SK-N-SH (cell line): ENCODE results near the gene SMAGP.

ENCODE experiments used
- EP300 ChIP-seq, 2 experiments: IDR thresholded peaks; 2 replicates each; pipeline versions ENCODE4 v1.4.0 to v1.6.1; 2012; ENCODE audit warnings: borderline replicate concordance in 1 of 2, low read depth in 1 of 2, low read length in 1 of 2
- FOSL2 ChIP-seq: IDR thresholded peaks from 2 replicates; pipeline ENCODE4 v1.4.0; 2012; ENCODE audit warnings: low read depth, mild to moderate bottlenecking, moderate library complexity, borderline replicate concordance
- JUND ChIP-seq: IDR thresholded peaks from 2 replicates; pipeline ENCODE4 v1.4.0; 2012
- MXI1 ChIP-seq: IDR thresholded peaks from 2 replicates; pipeline ENCODE4 v1.6.1; 2012; ENCODE audit warnings: mild to moderate bottlenecking, low read depth, low read length, improper control_type of control experiment
- POLR2AphosphoS5 ChIP-seq: IDR thresholded peaks from 2 replicates; pipeline ENCODE4 v1.6.1; 2012; ENCODE audit warnings: low read depth, low read length
- RAD21 ChIP-seq: IDR thresholded peaks from 2 replicates; pipeline ENCODE4 v1.6.1; 2012; ENCODE audit warnings: mild to moderate bottlenecking, low read length
- SIN3A ChIP-seq: IDR thresholded peaks from 2 replicates; pipeline ENCODE4 v1.6.1; 2012; ENCODE audit warnings: low read depth, mild to moderate bottlenecking, low read length, moderate library complexity, borderline replicate concordance
- YY1 ChIP-seq: IDR thresholded peaks from 2 replicates; pipeline ENCODE4 v1.4.0; 2012; ENCODE audit warnings: low read depth, mild to moderate bottlenecking
- TF ChIP-seq, protein P1 (sequence below): fragments of 200-600 bp; sonication (generic); IDR thresholded peaks from 2 replicates; pipeline ENCODE4 v1.6.1; 2017; ENCODE audit warnings: antibody characterized with exemption, mild to moderate bottlenecking, moderate library complexity
- TF ChIP-seq, protein P2 (sequence below): IDR thresholded peaks from 2 replicates; pipeline ENCODE4 v1.4.0; 2012; ENCODE audit warnings: low read depth
- TF ChIP-seq, protein P3 (sequence below): IDR thresholded peaks from 2 replicates; pipeline ENCODE4 v1.4.0; 2012; ENCODE audit warnings: low read depth, borderline replicate concordance
- TF ChIP-seq, protein P4 (sequence below): IDR thresholded peaks from 2 replicates; pipeline ENCODE4 v1.6.1; 2012; ENCODE audit warnings: mild to moderate bottlenecking, low read depth, low read length, moderate library complexity

DNA sequence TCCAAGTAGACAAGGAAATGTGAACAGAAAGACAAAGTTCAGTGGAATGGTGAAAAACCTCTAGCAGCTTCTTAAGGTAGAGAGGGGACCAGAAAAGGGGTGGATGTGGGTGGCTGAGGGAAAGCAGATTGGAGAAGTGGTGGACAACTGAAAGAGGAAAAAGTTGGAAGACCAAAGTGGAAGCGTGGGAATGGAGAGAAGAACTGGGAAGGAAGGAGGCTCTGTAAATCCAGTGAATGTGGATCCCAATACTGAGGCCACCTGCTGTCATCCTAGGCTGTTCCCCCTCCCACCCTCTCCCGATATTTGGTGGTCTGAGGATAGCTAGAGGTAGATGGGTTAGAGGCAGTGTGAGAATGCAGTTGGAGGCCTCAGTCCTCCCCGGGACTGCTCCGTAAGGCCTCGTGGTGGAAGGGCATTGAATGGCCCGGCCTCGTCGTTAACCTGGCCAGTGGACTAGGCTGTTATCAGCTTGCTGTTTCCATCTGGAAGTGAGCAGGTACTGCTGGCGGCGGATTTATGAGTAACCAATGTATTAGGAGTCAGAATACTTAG lies 51.5 kb downstream of the SMAGP start:
- TF ChIP-seq, protein P1, sequence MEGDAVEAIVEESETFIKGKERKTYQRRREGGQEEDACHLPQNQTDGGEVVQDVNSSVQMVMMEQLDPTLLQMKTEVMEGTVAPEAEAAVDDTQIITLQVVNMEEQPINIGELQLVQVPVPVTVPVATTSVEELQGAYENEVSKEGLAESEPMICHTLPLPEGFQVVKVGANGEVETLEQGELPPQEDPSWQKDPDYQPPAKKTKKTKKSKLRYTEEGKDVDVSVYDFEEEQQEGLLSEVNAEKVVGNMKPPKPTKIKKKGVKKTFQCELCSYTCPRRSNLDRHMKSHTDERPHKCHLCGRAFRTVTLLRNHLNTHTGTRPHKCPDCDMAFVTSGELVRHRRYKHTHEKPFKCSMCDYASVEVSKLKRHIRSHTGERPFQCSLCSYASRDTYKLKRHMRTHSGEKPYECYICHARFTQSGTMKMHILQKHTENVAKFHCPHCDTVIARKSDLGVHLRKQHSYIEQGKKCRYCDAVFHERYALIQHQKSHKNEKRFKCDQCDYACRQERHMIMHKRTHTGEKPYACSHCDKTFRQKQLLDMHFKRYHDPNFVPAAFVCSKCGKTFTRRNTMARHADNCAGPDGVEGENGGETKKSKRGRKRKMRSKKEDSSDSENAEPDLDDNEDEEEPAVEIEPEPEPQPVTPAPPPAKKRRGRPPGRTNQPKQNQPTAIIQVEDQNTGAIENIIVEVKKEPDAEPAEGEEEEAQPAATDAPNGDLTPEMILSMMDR: no peak
- TF ChIP-seq FOSL2 (no peak), JUND (no peak), MXI1 (no peak), EP300 (IDR thresholded peaks at IDR 0.05; ENCODE audit: borderline replicate concordance in 1 of 2, low read depth in 1 of 2, low read length in 1 of 2) (no peak), SIN3A (no peak), POLR2AphosphoS5 (no peak), YY1 (no peak), RAD21 (no peak)
- TF ChIP-seq, protein P2, sequence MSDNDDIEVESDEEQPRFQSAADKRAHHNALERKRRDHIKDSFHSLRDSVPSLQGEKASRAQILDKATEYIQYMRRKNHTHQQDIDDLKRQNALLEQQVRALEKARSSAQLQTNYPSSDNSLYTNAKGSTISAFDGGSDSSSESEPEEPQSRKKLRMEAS: no peak
- TF ChIP-seq, protein P3, sequence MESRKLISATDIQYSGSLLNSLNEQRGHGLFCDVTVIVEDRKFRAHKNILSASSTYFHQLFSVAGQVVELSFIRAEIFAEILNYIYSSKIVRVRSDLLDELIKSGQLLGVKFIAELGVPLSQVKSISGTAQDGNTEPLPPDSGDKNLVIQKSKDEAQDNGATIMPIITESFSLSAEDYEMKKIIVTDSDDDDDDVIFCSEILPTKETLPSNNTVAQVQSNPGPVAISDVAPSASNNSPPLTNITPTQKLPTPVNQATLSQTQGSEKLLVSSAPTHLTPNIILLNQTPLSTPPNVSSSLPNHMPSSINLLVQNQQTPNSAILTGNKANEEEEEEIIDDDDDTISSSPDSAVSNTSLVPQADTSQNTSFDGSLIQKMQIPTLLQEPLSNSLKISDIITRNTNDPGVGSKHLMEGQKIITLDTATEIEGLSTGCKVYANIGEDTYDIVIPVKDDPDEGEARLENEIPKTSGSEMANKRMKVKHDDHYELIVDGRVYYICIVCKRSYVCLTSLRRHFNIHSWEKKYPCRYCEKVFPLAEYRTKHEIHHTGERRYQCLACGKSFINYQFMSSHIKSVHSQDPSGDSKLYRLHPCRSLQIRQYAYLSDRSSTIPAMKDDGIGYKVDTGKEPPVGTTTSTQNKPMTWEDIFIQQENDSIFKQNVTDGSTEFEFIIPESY: no peak
- TF ChIP-seq, protein P4, sequence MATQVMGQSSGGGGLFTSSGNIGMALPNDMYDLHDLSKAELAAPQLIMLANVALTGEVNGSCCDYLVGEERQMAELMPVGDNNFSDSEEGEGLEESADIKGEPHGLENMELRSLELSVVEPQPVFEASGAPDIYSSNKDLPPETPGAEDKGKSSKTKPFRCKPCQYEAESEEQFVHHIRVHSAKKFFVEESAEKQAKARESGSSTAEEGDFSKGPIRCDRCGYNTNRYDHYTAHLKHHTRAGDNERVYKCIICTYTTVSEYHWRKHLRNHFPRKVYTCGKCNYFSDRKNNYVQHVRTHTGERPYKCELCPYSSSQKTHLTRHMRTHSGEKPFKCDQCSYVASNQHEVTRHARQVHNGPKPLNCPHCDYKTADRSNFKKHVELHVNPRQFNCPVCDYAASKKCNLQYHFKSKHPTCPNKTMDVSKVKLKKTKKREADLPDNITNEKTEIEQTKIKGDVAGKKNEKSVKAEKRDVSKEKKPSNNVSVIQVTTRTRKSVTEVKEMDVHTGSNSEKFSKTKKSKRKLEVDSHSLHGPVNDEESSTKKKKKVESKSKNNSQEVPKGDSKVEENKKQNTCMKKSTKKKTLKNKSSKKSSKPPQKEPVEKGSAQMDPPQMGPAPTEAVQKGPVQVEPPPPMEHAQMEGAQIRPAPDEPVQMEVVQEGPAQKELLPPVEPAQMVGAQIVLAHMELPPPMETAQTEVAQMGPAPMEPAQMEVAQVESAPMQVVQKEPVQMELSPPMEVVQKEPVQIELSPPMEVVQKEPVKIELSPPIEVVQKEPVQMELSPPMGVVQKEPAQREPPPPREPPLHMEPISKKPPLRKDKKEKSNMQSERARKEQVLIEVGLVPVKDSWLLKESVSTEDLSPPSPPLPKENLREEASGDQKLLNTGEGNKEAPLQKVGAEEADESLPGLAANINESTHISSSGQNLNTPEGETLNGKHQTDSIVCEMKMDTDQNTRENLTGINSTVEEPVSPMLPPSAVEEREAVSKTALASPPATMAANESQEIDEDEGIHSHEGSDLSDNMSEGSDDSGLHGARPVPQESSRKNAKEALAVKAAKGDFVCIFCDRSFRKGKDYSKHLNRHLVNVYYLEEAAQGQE: no peak
